Endothelial cell of umbilical vein (primary cell): ENCODE measurements around the gene ZNF282. TPM values are rescaled to one million over a fixed set of nuclear protein-coding genes. Genes with fewer than 3 reads are reported as not detected.

Experiments used
- Bru-seq: library from RNA; stranded (reverse); fragments of 400-500 nt; gene quantifications from one replicate; lab custom pipeline; 2021; lab: Mats Ljungman, UMichigan
- BruChase-seq, 2 experiments: library from RNA; stranded (reverse); fragments of 400-500 nt; gene quantifications; one replicate each; lab custom pipeline; 2021; lab: Mats Ljungman, UMichigan
- BruUV-seq: library from RNA; stranded (reverse); fragments of 400-500 nt; replicated peaks from 2 replicates; lab custom pipeline; 2021; lab: Mats Ljungman, UMichigan
- CTCF ChIA-PET: fragments of 300-600, 350-600 bp; sonication (Branson Sonifier 250); formaldehyde crosslinking; loops from one replicate; lab custom pipeline; 2021; ENCODE audit warnings: antibody characterized with exemption, inconsistent platforms; lab: Charles Lee
- POLR2A ChIA-PET: fragments of 300-600, 350-600 bp; sonication (Branson Sonifier 250); formaldehyde crosslinking; loops from one replicate; lab custom pipeline; 2021; ENCODE audit warnings: antibody characterized with exemption, inconsistent platforms; lab: Charles Lee
- DNase-seq: peaks from one replicate; pipeline ENCODE4 v3.0.0-alpha.2; 2011; ENCODE audit warnings: low read depth, low spot score
- FAIRE-seq: peaks from 2 replicates; lab custom pipeline; 2011; peaks lifted over from hg19 to GRCh38; lab: Jason Lieb, UNC
- H2AFZ ChIP-seq: 2 replicates; pipeline ENCODE4 v1.6.0; 2012; ENCODE audit warnings: low read depth, low read length, control low read depth, inconsistent platforms
- H3K27ac ChIP-seq: 2 replicates; pipeline ENCODE4 v1.5.1; 2011; ENCODE audit warnings: low read depth, mild to moderate bottlenecking, control low read depth, low read length, moderate library complexity; ENCODE audit not compliant: insufficient read depth
- H3K27me3 ChIP-seq, 2 experiments: 2 replicates each; pipeline versions ENCODE4 v1.6.0 to v1.6.1; 2011; ENCODE audit warnings: low read length in 2 of 2, mixed read lengths in 1 of 2; ENCODE audit not compliant: control insufficient read depth in 2 of 2, insufficient read depth in 2 of 2
- H3K36me3 ChIP-seq, 2 experiments: 2 replicates in 1 of 2; 3 replicates in 1 of 2; pipeline ENCODE4 v1.5.1; 2011; ENCODE audit warnings: low read length in 2 of 2, mild to moderate bottlenecking in 1 of 2, moderate library complexity in 1 of 2; ENCODE audit not compliant: control insufficient read depth in 2 of 2, insufficient read depth in 2 of 2; ENCODE audit errors: extremely low read depth in 1 of 2
- H3K4me1 ChIP-seq: 3 replicates; pipeline ENCODE4 v1.5.1; 2011; ENCODE audit warnings: mild to moderate bottlenecking, low read length; ENCODE audit not compliant: control insufficient read depth, insufficient read depth; ENCODE audit errors: extremely low read depth
- H3K4me2 ChIP-seq: 2 replicates; pipeline ENCODE4 v1.6.1; 2011; ENCODE audit warnings: low read length, control low read depth, mixed read lengths; ENCODE audit not compliant: insufficient read depth
- H3K4me3 ChIP-seq, 3 experiments: fragments of 200-600 bp in 1 of 3; sonication (generic), shearing (Covaris generic) in 1 of 3; replicated peaks in 1 of 3; 2 replicates each; pipeline ENCODE4 v1.5.1; 2011 to 2016; ENCODE audit warnings: control low read depth in 3 of 3, low read length in 3 of 3, mild to moderate bottlenecking in 2 of 3, inconsistent platforms in 1 of 3, low read depth in 1 of 3, moderate library complexity in 1 of 3; ENCODE audit not compliant: insufficient read depth in 1 of 3
- H3K79me2 ChIP-seq: 2 replicates; pipeline ENCODE4 v1.6.0; 2012; ENCODE audit warnings: low read length, inconsistent platforms; ENCODE audit not compliant: control insufficient read depth, insufficient read depth
- H3K9ac ChIP-seq: replicated peaks from 2 replicates; pipeline ENCODE3; 2011; ENCODE audit warnings: low read length, control low read depth; ENCODE audit not compliant: insufficient read depth; ENCODE audit errors: extremely low read depth
- H3K9me1 ChIP-seq: replicated peaks from 3 replicates; pipeline ENCODE4 v1.6.0; 2011; ENCODE audit warnings: mild to moderate bottlenecking, low read length; ENCODE audit not compliant: control insufficient read depth, insufficient read depth; ENCODE audit errors: extremely low read depth
- H3K9me3 ChIP-seq: replicated peaks from 2 replicates; pipeline ENCODE4 v1.5.1; 2012; ENCODE audit warnings: low read length, inconsistent platforms; ENCODE audit not compliant: control insufficient read depth, insufficient read depth
- H4K20me1 ChIP-seq: replicated peaks from 2 replicates; pipeline ENCODE3; 2011; ENCODE audit warnings: mild to moderate bottlenecking, low read length; ENCODE audit not compliant: control insufficient read depth, insufficient read depth; ENCODE audit errors: extremely low read depth
- CTCF ChIP-seq, 2 donors: IDR thresholded peaks; 1 replicate in 1 of 2; 2 replicates in 1 of 2; pipeline ENCODE4 v1.5.1; 2011; ENCODE audit warnings: low read length in 2 of 2, mild to moderate bottlenecking in 2 of 2, moderate library complexity in 2 of 2, control low read depth in 1 of 2, inconsistent platforms in 1 of 2, low read depth in 1 of 2; ENCODE audit not compliant: insufficient read depth in 1 of 2; ENCODE audit errors: extremely low read depth in 1 of 2
- FOS ChIP-seq: IDR thresholded peaks from 2 replicates; pipeline ENCODE4 v1.6.1; 2011; ENCODE audit warnings: mild to moderate bottlenecking, low read length, moderate library complexity, borderline replicate concordance; ENCODE audit not compliant: insufficient read depth
- MYC ChIP-seq: IDR thresholded peaks from one replicate; pipeline ENCODE4 v1.6.1; 2011; ENCODE audit warnings: mild to moderate bottlenecking, low read depth, low read length
- POLR2A ChIP-seq: IDR thresholded peaks from 2 replicates; pipeline ENCODE4 v1.6.1; 2012; ENCODE audit warnings: low read depth, mild to moderate bottlenecking, control low read depth, low read length
- POLR2AphosphoS5 ChIP-seq: IDR thresholded peaks from 2 replicates; pipeline ENCODE4 v1.6.1; 2012; ENCODE audit warnings: low read depth, mild to moderate bottlenecking, control low read depth, low read length, moderate library complexity; ENCODE audit not compliant: insufficient read depth
- dilution Hi-C: fragments of 300-500 bp; cut with MboI; formaldehyde crosslinking; loops from one replicate; pipeline ENCODE4 v1.15.0; 2019; ENCODE audit warnings: low sequenced_read_pairs; ENCODE audit not compliant: extremely low pct_ligation_motif_present
- intact Hi-C: fragments of 100-400 bp; cut with micrococcal nuclease; formaldehyde crosslinking; loops from one replicate; pipeline ENCODE4 v1.10.0; 2022
- long read RNA-seq: library from polyadenylated mRNA; stranded (forward); transcript quantifications from one replicate; pipeline ENCODE4 v2.0.0, GENCODE V29; 2021
- polyA minus RNA-seq, 3 experiments: library from RNA; depleted of rRNA, polyadenylated mRNA; stranded (reverse); fragments of >200 nt; gene quantifications; 1 replicate in 1 of 3; 2 replicates in 2 of 3; pipeline ENCODE4 v1.2.3, GENCODE V29; 2011
- polyA plus RNA-seq, 4 experiments: library from polyadenylated mRNA; depleted of rRNA in 3 of 4; stranded (reverse) in 3 of 4; unstranded in 1 of 4; fragments of >200 nt; gene quantifications; 2 replicates each; pipeline versions ENCODE4 v1.2.1 to v1.2.3, GENCODE V29; 2011 to 2012; ENCODE audit warnings: missing spikeins in 1 of 4
- total RNA-seq: library from RNA; stranded (reverse); gene quantifications from 2 replicates; pipeline ENCODE4 v1.2.3, GENCODE V29; 2021

ZNF282 gene
- 34.4 and 36.0 TPM in 2 replicates for total RNA-seq
- polyA plus RNA-seq: 20.0 and 33.2 TPM in 2 replicates
- polyA plus RNA-seq (2011; cell fraction: cytosol; rRNA removed): 13.8 and 16.2 TPM in 2 replicates
- polyA plus RNA-seq (2011; cell fraction: nucleus; rRNA removed): 21.3 and 51.7 TPM in 2 replicates
- 15.4 and 18.4 TPM in 2 replicates for polyA plus RNA-seq (2012)
- 19.4 and 24.3 TPM in 2 replicates for polyA minus RNA-seq
- polyA minus RNA-seq (2011; cell fraction: cytosol; rRNA and poly(A)+ RNA removed): 23.5 TPM
- 30.1 and 34.7 TPM in 2 replicates for polyA minus RNA-seq (2011; cell fraction: nucleus; rRNA and poly(A)+ RNA removed)
- percentile 73 among the genes with signal in this experiment for Bru-seq, nascent RNA
- percentile 74 among the genes with signal in this experiment for BruChase-seq, experiment 1, labeled RNA remaining after a 6-hour chase
- percentile 74 among the genes with signal in this experiment for BruChase-seq, experiment 2, labeled RNA remaining after a 2-hour chase
- long read RNA-seq, partial matches to known transcripts: 0 of 16 reads
- long read RNA-seq, other reads (novel, unspliced or antisense): 15 of 16 reads

- intact Hi-C loops: loop anchor here (1.0 to 10.0 kb wide), 7 partner anchors 44 to 429 kb away; partner anchors contain the start of genes PDIA4, ZNF212, ZNF398 and ZNF425
Observed at GRCh38 chr7:149195180-149196150, at the start of gene ZNF282. Gene ZNF282, plus strand, starts transcription at chr7:149195546. Its CDS starts 44 bp downstream, at chr7:149195590.

More at GRCh38 chr7:149195180-149196150, at the start of gene ZNF282:
- Histone ChIP-seq H3K9me1 (no peaks in the 10 kb centered on the region), H3K9ac (peak within 1 kb of the TSS; percentile 84), H3K4me2 (peak within 1 kb of the TSS; percentile 79), H3K27me3 (peaks cover 0 to 2% of the 10 kb centered on the region in 2 experiments), H3K4me1 (peaks cover 25% of the 10 kb centered on the region), H4K20me1 (no peaks in the 10 kb centered on the region), H3K4me3 (peak within 1 kb of the TSS; percentile 70 to 83 (median 78)), H3K36me3 (peaks cover 4 to 13% of the 10 kb centered on the region in 2 experiments), H3K79me2 (peaks cover 34% of the 10 kb centered on the region), H2AFZ (peak within 1 kb of the TSS; percentile 90), H3K9me3 (no peaks in the 10 kb centered on the region), H3K27ac (peak within 1 kb of the TSS; percentile 61)
- ChIA-PET CTCF (interaction anchor here (0.7 to 2.3 kb wide), 21 partner anchors 7 to 429 kb away, joined by 3 to 21 read pairs (median 5); partner anchors contain the start of genes ZNF398 and ZNF783), POLR2A (interaction anchor here (1.0 kb wide), 1 partner anchor 130 kb away, joined by 3 read pairs; no protein-coding TSS in a partner anchor)
- DNase-seq (peak; percentile 91), FAIRE-seq (peak; percentile 92)
- BruUV-seq: no TSS peak
- peak; percentile 90 for TF ChIP-seq POLR2A
- no peak for TF ChIP-seq MYC
- peak; percentile 60 for TF ChIP-seq POLR2AphosphoS5
- no peak for TF ChIP-seq FOS
- TF ChIP-seq CTCF (IDR thresholded peaks at IDR 0.05; ENCODE audit: extremely low read depth in 1 of 2, insufficient read depth in 1 of 2, low read depth in 1 of 2, low read length in 2 of 2): peak; percentile 75 to 79
- dilution Hi-C loops: no loop called here
